ENCODE measurements around the gene PRM2.
A peak's percentile ranks its signal among the peaks of the same experiment; 100 is the strongest.

Gene PRM2

GRCh38 chr16:11283820-11284248 lies 7.6 kb upstream of the PRM2 start:
- DNase-seq, result no peak

- DNase-seq, result no peak
Observed at GRCh38 chr16:11280616-11281522, 4.6 kb upstream of the PRM2 start, which contains the start of gene PRM1. PRM1 (minus strand) TSS chr16:11281330; CDS start chr16:11281238, 92 bp downstream.

- DNase-seq, result no peak
Observed at GRCh38 chr16:11278681-11279628, 2.7 kb upstream of the PRM2 start.

- no peak for DNase-seq
Observed at GRCh38 chr16:11277607-11278337, 1.5 kb upstream of the PRM2 start.

GRCh38 chr16:11276896-11277593 lies 765 bp upstream of the PRM2 start:
- DNase-seq, result no peak

- no peak for DNase-seq
Observed at GRCh38 chr16:11274964-11275363, 1.3 kb downstream of the PRM2 start.

GRCh38 chr16:11273721-11274324 lies 2.5 kb downstream of the PRM2 start:
- no peak for DNase-seq

- no peak for DNase-seq
Observed at GRCh38 chr16:11272921-11273720, 3.2 kb downstream of the PRM2 start, which contains the start of gene PRM3. PRM3 (minus strand) TSS chr16:11273629; CDS start chr16:11273595, 34 bp downstream.

- no peak for DNase-seq
Observed at GRCh38 chr16:11272484-11272883, 3.8 kb downstream of the PRM2 start.

- DNase-seq, result no peak
Observed at GRCh38 chr16:11271610-11272009, 4.7 kb downstream of the PRM2 start.

- no peak for DNase-seq
Observed at GRCh38 chr16:11270602-11271162, 5.6 kb downstream of the PRM2 start.

GRCh38 chr16:11268921-11269375 lies 7.3 kb downstream of the PRM2 start, which contains the start of gene TNP2:
TNP2 (minus strand) TSS chr16:11269325; CDS start chr16:11269262, 63 bp downstream.
- DNase-seq, result no peak

GRCh38 chr16:11265124-11265523 lies 11.2 kb downstream of the PRM2 start:
- no peak for DNase-seq

- DNase-seq, result no peak
Observed at GRCh38 chr16:11264155-11264832, 12.0 kb downstream of the PRM2 start.

- DNase-seq, result peak; percentile 70
Observed at GRCh38 chr16:11263737-11264136, 12.5 kb downstream of the PRM2 start.

GRCh38 chr16:11262915-11263314 lies 13.4 kb downstream of the PRM2 start:
- no peak for DNase-seq

- DNase-seq, result no peak
Observed at GRCh38 chr16:11260596-11260966, 15.7 kb downstream of the PRM2 start.

GRCh38 chr16:11259655-11260595 lies 16.4 kb downstream of the PRM2 start:
- no peak for DNase-seq

Data from activated naive CD4-positive, alpha-beta T cell treated with Interleukin-2 at 50 U/mL for 16 hours (primary cell).